Muscle of leg (tissue), 11 donors: Measurements from ENCODE around the gene KIRREL3. TPM values are rescaled to one million over a fixed set of nuclear protein-coding genes. Genes with fewer than 3 reads are reported as not detected.

Source experiments
- DNase-seq: peaks from one replicate; pipeline ENCODE4 v3.0.0; 2013
- H3K27ac ChIP-seq: one replicate; pipeline ENCODE4 v1.5.1; 2013; ENCODE audit warnings: mild to moderate bottlenecking, low read length, control low read depth
- H3K27me3 ChIP-seq: one replicate; pipeline ENCODE4 v1.6.1; 2013; ENCODE audit warnings: low read length; ENCODE audit not compliant: control insufficient read depth, insufficient read depth
- H3K36me3 ChIP-seq: one replicate; pipeline ENCODE4 v1.6.1; 2013; ENCODE audit warnings: low read length; ENCODE audit not compliant: control insufficient read depth, insufficient read depth
- H3K4me1 ChIP-seq: one replicate; pipeline ENCODE4 v1.6.1; 2013; ENCODE audit warnings: low read length; ENCODE audit not compliant: control insufficient read depth, insufficient read depth
- H3K4me3 ChIP-seq: one replicate; pipeline ENCODE4 v1.5.1; 2013; ENCODE audit warnings: low read length, control low read depth
- H3K9me3 ChIP-seq: replicated peaks from 2 replicates; pipeline ENCODE4 v1.6.1; 2013; ENCODE audit warnings: low read depth, low read length; ENCODE audit not compliant: control insufficient read depth
- WGBS: methylation state at CpG from one replicate; pipeline ENCODE4 v1.1.5; 2013; ENCODE audit warnings: missing lambda C conversion rate; ENCODE audit not compliant: insufficient coverage; 5-methylcytosine and 5-hydroxymethylcytosine counted together
- polyA plus RNA-seq, 8 donors: library from polyadenylated mRNA; unstranded; fragments of 120-200 nt; gene quantifications; one replicate each; pipeline versions ENCODE4 v1.2.1 to v1.2.3, GENCODE V29; 2013; ENCODE audit warnings: inconsistent platforms in 1 of 8, low replicate concordance in 1 of 8; ENCODE audit not compliant: insufficient read length in 8 of 8, insufficient read depth in 1 of 8
- total RNA-seq: library from RNA; stranded (reverse); fragments of 120-200 nt; gene quantifications from one replicate; pipeline ENCODE4 v1.2.4, GENCODE V29; 2013

KIRREL3 gene
- total and polyA plus RNA-seq, 9 donors, result 0.27 to 1.8 (median 0.93) TPM

DNA sequence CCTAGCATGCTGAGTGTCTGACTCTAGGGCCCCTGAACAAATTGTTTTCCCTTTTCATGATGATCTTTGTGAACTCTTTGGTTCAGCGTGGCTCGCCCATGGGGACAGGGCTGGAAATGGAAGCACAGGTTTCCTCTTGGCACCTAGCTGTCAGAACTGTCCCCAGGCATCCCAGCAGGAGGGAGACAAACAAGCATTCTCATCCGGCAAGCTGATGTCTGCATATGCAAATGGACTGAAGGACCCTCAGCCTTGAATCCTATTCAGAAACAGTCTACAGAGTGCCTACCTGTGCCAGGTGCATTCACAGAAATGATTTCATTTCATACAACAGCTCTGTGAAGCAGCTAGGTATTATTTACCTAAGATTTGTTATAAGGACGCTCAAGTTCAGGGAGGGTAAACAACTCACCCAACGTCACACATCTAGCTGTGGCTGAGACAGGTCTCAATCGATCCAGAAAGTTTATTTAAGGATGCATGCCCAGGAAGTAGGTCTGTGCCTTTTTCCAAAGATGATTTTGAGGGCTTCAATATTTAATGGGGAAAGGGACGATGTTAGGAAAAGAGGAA lies 176.4 kb downstream of the KIRREL3 start:
- Histone ChIP-seq H3K36me3 (no peaks in the 10 kb centered on the region), H3K4me1 (no peaks in the 10 kb centered on the region), H3K27me3 (peaks cover 7% of the 10 kb centered on the region), H3K9me3 (no peaks in the 10 kb centered on the region), H3K27ac (no peak overlapping the region), H3K4me3 (no peak overlapping the region)
- no peak for DNase-seq
- WGBS, result 46% methylated on average over 3 of the region's 7 CpGs

GRCh38 chr11:126823274-126823673 lies 177.3 kb downstream of the KIRREL3 start:
- no peak for DNase-seq
- Histone ChIP-seq H3K27ac (no peak overlapping the region), H3K9me3 (no peaks in the 10 kb centered on the region), H3K4me3 (no peak overlapping the region), H3K4me1 (no peaks in the 10 kb centered on the region), H3K36me3 (no peaks in the 10 kb centered on the region), H3K27me3 (peaks cover 8% of the 10 kb centered on the region)

- Histone ChIP-seq H3K36me3 (no peaks in the 10 kb centered on the region), H3K27ac (no peak overlapping the region), H3K4me1 (no peaks in the 10 kb centered on the region), H3K27me3 (peaks cover 8% of the 10 kb centered on the region), H3K4me3 (no peak overlapping the region), H3K9me3 (no peaks in the 10 kb centered on the region)
- DNase-seq, result no peak
- WGBS, result 86% methylated on average over 1 of the region's 1 CpG
Observed at GRCh38 chr11:126821827-126822226, 178.7 kb downstream of the KIRREL3 start.

DNA sequence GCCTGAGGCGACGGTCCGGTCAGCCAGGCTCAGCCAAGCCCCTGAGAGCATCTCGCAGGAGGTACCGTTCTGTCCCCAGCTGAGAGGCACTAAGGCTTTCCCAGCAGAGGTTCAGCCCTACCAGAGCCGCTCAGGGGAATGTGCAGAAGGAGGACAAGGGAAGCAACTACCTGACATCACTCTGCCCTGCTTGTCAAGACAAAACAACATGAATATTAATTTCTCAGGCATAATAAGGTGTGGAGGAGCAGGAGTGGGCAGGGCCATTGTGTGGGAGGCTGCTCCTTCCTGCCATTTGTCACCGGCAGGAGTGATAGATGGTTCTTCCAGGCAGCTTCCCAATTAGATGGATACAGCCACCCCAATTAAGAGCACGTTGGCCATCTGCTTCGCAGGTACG lies 181.4 kb downstream of the KIRREL3 start:
- H3K9me3 ChIP-seq, result no peaks in the 10 kb centered on the region
- H3K4me3 ChIP-seq, result no peak overlapping the region
- 84% methylated on average over 9 of the region's 10 CpGs for WGBS
- H3K36me3 ChIP-seq, result no peaks in the 10 kb centered on the region
- no peak for DNase-seq
- peaks cover 5% of the 10 kb centered on the region for H3K27me3 ChIP-seq
- no peaks in the 10 kb centered on the region for H3K4me1 ChIP-seq
- no peak overlapping the region for H3K27ac ChIP-seq

GRCh38 chr11:126817523-126818450 lies 182.8 kb downstream of the KIRREL3 start:
- H3K27me3 ChIP-seq, result peaks cover 2% of the 10 kb centered on the region
- 35% methylated on average over 8 of the region's 11 CpGs for WGBS
- DNase-seq, result no peak

DNA sequence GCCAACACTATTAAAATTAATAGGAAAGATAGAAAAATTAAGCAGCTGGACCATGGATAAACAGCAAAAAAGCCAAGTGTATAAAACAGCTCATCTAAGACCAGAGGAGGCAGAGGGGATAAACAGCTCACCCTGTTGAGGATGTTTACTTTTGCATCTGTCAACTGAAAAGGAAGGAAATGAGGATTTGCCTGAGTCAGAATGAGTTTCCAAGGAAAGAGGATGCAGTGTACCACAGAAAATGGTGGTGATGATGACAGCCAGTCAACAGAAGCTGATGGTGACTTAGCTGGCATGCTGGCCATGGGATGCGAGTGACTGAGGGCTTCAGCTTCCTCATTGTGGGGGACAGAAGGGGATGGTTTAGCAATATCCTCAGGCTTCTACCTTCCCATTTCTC lies 183.5 kb downstream of the KIRREL3 start:
- Histone ChIP-seq H3K4me1 (no peaks in the 10 kb centered on the region), H3K9me3 (no peaks in the 10 kb centered on the region), H3K36me3 (no peaks in the 10 kb centered on the region), H3K4me3 (no peak overlapping the region), H3K27me3 (peaks cover 2% of the 10 kb centered on the region), H3K27ac (no peak overlapping the region)
- WGBS, result no CpG with 5 or more reads among the region's 1 CpG
- DNase-seq, result no peak

More at GRCh38 chr11:126817523-126818450, 182.8 kb downstream of the KIRREL3 start:
- Histone ChIP-seq H3K27ac (no peak overlapping the region), H3K36me3 (no peaks in the 10 kb centered on the region), H3K9me3 (no peaks in the 10 kb centered on the region), H3K4me3 (no peak overlapping the region), H3K4me1 (no peaks in the 10 kb centered on the region)

GRCh38 chr11:126816645-126817044 lies 183.9 kb downstream of the KIRREL3 start:
- 33% methylated on average over 4 of the region's 6 CpGs for WGBS
- Histone ChIP-seq H3K36me3 (no peaks in the 10 kb centered on the region), H3K27me3 (peaks cover 3% of the 10 kb centered on the region), H3K4me3 (no peak overlapping the region), H3K27ac (no peak overlapping the region), H3K9me3 (no peaks in the 10 kb centered on the region), H3K4me1 (no peaks in the 10 kb centered on the region)
- DNase-seq, result no peak

- Histone ChIP-seq H3K36me3 (no peaks in the 10 kb centered on the region), H3K27me3 (peaks cover 10% of the 10 kb centered on the region), H3K4me3 (no peak overlapping the region), H3K27ac (no peak overlapping the region), H3K4me1 (peaks cover 5% of the 10 kb centered on the region), H3K9me3 (no peaks in the 10 kb centered on the region)
- no CpG with 5 or more reads among the region's 4 CpGs for WGBS
- DNase-seq, result no peak
Observed at GRCh38 chr11:126815111-126815510, 185.5 kb downstream of the KIRREL3 start.

GRCh38 chr11:126810776-126811175 lies 189.8 kb downstream of the KIRREL3 start:
- no peak for DNase-seq
- H3K9me3 ChIP-seq, result no peaks in the 10 kb centered on the region
- H3K4me1 ChIP-seq, result peaks cover 5% of the 10 kb centered on the region
- no peak overlapping the region for H3K27ac ChIP-seq
- H3K36me3 ChIP-seq, result no peaks in the 10 kb centered on the region
- peaks cover 8% of the 10 kb centered on the region for H3K27me3 ChIP-seq
- no peak overlapping the region for H3K4me3 ChIP-seq
- 34% methylated on average over 6 of the region's 7 CpGs for WGBS

DNA sequence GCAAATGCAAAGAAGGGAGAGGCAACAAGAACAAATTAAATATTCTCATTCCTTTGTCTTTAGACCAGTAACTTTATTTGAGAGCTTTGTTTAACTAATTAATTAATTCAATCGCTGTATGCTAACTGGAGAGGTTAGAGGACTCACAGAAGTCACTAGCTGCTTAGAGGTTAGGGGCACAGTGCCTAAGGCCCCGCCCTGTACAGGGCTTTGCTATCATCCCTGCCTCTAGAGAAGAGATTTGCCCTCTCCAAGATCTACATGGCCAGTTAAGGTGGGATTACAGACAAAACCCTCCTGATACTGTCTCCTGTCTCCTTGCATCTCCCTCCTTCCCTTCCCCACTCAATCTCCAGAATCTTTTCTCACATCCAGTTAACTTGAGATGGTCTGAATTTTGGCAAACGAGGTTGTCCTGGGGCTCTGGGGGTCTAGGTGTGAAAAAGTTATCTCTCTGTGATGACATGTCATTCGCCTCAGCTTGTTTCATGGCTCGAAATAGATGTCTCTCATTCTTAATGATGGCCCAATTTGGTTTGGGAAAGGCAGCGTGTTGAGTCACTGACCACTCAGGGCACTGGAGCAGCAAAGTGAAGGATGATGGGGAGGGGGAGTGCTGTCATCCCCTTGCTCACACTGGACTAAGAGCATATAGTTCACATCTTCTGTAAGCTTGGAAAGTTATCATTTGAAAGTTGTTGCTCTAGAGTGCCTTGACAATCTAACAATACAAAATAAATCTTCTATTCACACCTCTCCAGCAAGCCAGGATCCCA lies 190.9 kb downstream of the KIRREL3 start:
- no peak for DNase-seq
- 71% methylated on average over 3 of the region's 6 CpGs for WGBS
- Histone ChIP-seq H3K4me3 (no peak overlapping the region), H3K36me3 (no peaks in the 10 kb centered on the region), H3K4me1 (peaks cover 5% of the 10 kb centered on the region), H3K27ac (no peak overlapping the region), H3K9me3 (no peaks in the 10 kb centered on the region), H3K27me3 (peaks cover 8% of the 10 kb centered on the region)
